OCI-LY1 (cell line): ENCODE measurements around the gene CCT3.

Source experiments
- EZH2 ChIP-seq: fragments of 200-600 bp; sonication (generic), shearing (Covaris generic); IDR thresholded peaks from 2 replicates; pipeline ENCODE4 v1.8.0; 2017; ENCODE audit warnings: borderline replicate concordance, mixed run types, mild to moderate bottlenecking, antibody characterized with exemption, low read length, moderate library complexity, mixed read lengths
- TF ChIP-seq, protein P1 (sequence below): fragments of 200-600 bp; sonication (generic), shearing (Covaris generic); IDR thresholded peaks from 2 replicates; pipeline ENCODE4 v1.5.1; 2017; ENCODE audit warnings: mild to moderate bottlenecking, antibody characterized with exemption, low read length, moderate library complexity, mixed read lengths

DNA sequence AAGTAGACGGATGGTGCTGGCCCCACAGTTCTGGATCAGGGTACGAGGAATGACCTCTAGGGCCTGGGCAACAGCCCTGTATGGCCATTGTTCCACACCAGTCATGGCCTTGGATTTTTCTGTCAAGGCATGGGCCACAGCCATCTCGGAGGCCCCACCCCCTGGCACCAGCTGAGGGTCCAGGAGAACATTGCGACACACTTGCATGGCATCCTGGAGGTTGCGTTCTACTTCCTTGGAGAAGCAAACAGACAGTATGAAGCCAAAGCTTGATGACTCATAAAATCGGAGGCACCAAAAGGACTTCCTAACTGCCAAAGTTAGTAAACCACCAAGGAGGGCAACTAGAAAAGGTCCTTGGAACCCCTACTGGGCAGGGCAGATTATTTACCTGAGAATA is 27.1 kb downstream of the CCT3 start:
- TF ChIP-seq, protein P1, sequence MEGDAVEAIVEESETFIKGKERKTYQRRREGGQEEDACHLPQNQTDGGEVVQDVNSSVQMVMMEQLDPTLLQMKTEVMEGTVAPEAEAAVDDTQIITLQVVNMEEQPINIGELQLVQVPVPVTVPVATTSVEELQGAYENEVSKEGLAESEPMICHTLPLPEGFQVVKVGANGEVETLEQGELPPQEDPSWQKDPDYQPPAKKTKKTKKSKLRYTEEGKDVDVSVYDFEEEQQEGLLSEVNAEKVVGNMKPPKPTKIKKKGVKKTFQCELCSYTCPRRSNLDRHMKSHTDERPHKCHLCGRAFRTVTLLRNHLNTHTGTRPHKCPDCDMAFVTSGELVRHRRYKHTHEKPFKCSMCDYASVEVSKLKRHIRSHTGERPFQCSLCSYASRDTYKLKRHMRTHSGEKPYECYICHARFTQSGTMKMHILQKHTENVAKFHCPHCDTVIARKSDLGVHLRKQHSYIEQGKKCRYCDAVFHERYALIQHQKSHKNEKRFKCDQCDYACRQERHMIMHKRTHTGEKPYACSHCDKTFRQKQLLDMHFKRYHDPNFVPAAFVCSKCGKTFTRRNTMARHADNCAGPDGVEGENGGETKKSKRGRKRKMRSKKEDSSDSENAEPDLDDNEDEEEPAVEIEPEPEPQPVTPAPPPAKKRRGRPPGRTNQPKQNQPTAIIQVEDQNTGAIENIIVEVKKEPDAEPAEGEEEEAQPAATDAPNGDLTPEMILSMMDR: no peak
- TF ChIP-seq EZH2: no peak
